Fibroblast of skin of back (primary cell): Measurements from ENCODE around the gene TAGLN2. TPM values are rescaled to one million over a fixed set of nuclear protein-coding genes. Genes with fewer than 3 reads are reported as not detected.

Source experiments
- DNase-seq: peaks from one replicate; pipeline ENCODE4 v3.0.0-alpha.2; 2013
- polyA plus RNA-seq, 2 experiments: library from polyadenylated mRNA; unstranded; fragments of 120-200 nt; gene quantifications; one replicate each; pipeline ENCODE4 v1.2.1, GENCODE V29; 2013; ENCODE audit not compliant: insufficient read length in 2 of 2

TAGLN2 gene
- 1,815 TPM for polyA plus RNA-seq (2013, experiment 1 of 2; ENCODE audit: insufficient read length)
- 1,125 TPM for polyA plus RNA-seq (2013, experiment 2 of 2; ENCODE audit: insufficient read length)

DNA sequence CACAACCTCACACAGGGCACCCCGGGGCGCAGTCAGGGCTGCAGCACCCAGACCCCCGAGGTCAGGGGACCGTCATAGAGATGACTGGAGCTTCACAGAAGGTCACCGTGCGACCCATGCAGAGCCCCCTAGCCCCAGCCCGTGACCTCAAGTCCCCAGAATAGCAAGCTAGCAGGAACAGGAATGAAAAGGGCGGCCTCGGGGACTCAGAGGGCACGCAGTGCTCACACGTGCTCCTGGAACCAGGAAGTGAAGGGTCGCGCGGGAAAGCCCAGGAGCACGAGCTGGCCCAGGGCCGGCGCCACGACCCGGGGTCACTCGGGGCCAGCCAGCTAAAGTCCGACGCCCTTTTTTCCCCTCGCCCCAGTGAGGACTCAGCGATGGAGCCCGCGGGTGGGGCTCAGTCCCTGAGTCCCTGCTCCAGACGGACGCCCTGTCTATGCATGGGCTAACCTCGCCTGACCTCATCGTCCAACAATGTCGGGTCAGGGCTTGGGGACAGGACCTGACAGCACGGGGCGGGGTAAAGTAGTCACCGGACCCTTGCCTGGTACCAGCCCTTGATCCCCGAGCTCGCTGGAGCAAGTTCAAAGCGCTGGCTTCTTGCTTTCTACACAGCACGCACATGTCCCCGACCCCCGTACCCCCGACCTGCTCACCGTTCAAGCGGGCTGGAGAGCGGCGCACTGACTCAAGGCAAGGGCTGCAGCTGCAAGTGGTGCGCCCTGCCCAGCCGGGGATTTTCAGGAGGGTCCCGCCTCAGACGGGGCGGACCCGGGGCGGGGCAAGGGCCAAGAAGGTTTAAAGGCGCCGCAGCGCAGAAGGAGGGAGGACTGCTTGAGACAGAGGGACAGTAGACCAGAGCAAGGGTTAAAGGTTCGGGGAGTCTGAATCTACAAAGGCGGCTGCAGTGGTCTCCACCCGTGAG, at the start of gene TAGLN2:
TAGLN2 (minus strand) TSS at position 717 of the 928 bp plus-strand sequence. CDS start 4,998 bp downstream, outside the sequence.
- peak; percentile 95 for DNase-seq

- DNase-seq, result no peak
Observed at GRCh38 chr1:159974350-159974965, 49.2 kb upstream of the TAGLN2 start.

GRCh38 chr1:159973350-159973940, 48.1 kb upstream of the TAGLN2 start:
- DNase-seq, result no peak

DNA sequence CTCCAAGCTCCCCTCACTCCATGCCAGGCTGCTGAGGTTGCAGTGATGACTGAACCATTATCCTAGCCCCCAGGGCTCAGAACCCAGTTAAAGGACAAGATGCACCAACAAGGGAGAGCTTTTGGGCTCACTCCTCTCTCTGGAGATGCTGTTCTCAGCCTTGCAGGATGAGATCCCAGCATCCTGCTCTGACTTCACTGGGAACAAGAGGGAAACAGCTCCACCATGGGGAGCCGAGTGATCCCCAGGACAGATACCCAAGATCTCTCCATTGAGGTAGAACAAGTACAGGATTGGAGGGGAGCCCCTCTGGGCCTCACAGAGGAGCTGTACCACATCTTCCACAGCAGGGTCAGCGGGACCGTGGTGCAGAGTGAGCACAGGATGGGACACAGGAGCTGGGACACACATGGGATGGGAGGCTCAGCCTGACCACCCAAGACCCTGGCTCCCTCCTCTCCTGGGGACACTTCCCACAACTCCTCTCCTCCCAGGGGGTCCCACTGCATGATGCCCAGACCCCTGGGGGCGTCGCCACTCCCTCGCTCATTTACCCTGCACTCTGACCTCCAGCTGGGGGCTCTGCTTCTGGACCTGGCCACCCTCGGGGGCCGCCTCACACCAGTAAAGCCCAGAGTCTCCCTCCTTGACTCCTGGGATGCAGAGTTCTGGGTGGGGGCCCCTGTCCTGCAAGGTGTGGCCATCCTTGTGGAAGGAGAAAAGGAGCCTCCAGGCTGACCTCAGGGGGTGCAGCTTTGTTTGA, 47.3 kb upstream of the TAGLN2 start:
- no peak for DNase-seq

DNA sequence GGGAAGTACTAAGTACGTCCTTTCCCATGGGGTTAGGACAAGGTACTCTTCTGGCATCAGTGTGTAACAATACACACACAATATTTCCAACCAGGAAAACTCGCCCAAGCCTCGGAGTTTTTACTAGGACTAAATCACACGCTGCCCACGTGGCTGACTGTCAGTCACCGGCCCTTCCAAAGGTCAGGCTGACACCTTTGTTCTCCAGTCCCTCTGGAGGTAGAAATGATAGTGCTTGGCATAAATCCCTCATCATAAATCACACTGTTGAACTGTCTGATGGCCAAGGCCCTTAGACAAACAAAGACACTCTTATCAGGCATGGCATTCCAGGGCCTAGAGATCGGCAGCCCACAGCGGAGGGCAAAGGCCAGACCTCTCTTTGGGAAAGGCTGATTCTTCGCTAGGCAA, 45.6 kb upstream of the TAGLN2 start:
- DNase-seq, result no peak

- DNase-seq, result no peak
Observed at GRCh38 chr1:159968901-159969300, 43.6 kb upstream of the TAGLN2 start.

DNA sequence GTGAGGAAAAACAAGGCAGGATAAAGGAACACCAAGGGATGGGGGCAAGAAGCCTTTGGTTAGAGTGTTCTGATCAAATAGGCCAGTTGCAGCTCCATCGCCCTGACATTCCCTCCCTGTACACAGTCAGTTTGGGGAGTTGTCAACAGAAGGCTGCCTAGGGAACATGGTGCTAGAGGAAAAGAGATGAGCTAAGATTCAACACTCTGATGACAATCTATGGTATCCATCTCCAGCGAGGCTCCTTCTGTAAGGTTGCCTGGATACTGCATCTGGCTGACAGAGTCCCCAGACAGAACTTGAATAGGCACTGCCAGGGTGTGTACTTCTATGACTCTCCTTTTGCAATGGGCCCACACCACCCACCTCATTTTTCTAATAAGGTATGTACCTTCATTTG, 40.0 kb upstream of the TAGLN2 start:
- DNase-seq, result no peak

GRCh38 chr1:159964144-159964543, 38.8 kb upstream of the TAGLN2 start:
- DNase-seq, result no peak

GRCh38 chr1:159962176-159962575, 36.9 kb upstream of the TAGLN2 start:
- DNase-seq, result no peak

- DNase-seq, result no peak
Observed at GRCh38 chr1:159961636-159962035, 36.3 kb upstream of the TAGLN2 start.

DNA sequence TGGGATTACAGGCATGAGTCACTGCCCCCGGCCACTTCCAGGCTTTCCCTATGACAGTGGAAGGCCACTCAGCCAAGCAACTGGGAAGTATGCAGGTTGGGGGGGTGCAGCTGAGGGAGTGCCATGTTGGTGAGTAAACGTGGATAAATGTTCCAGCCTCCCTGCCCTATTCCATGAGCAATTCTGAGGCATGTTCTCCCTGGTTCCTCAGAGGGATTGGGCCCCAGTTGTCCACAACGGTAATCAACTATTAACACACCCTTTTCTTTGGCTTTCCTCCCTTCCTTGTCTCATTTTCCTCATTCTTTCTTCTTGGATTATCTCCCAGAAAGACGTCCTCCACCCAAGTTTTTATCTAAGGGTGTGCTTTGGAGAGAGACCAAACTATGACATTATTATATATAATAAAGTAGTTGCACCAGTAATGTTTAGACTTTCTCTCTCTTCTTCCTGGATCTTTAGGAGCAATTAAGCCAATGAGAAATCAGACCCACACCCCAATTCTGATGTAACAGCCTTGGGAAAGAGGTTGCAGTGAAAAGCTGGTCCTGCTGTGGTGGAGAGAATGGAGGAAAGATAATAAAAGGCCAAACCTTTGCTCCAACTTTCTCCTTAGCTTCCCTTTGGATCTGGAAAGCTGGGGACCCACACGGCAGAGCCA, 35.5 kb upstream of the TAGLN2 start:
- peak; percentile 94 for DNase-seq

GRCh38 chr1:159959451-159959850, 34.1 kb upstream of the TAGLN2 start:
- peak; percentile 68 for DNase-seq

DNA sequence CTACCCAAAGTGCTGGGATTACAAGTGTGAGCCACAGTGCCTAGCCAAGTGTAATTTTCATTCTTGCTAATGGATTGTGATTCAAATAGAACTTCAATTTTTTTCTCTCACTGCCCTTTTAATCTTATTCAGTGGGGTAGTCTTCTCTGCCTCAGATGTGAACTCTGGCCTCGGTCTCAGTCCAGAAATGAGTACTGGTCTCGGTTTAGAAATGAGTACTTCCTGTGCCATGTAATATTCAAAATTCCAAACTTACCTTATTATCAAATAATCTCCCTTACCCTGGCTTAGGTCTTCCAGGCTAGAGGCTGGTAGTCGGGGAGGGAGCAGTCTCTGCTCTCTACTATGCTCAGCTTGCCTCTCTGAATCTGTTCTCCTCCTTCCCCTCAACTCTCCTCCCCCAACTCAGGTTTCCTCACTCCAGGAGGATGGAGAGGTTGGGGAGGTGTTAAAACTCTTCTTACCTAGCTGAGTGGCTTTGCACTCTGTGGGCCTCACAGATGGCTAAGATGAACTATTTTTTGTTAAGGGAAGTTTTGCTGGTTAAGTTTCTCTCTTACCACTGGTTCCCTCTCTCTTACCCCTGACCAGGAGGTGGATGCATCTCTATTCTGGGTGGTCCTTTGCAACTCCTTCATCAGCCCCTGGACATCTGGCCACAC, 33.5 kb upstream of the TAGLN2 start:
- DNase-seq, result no peak

DNA sequence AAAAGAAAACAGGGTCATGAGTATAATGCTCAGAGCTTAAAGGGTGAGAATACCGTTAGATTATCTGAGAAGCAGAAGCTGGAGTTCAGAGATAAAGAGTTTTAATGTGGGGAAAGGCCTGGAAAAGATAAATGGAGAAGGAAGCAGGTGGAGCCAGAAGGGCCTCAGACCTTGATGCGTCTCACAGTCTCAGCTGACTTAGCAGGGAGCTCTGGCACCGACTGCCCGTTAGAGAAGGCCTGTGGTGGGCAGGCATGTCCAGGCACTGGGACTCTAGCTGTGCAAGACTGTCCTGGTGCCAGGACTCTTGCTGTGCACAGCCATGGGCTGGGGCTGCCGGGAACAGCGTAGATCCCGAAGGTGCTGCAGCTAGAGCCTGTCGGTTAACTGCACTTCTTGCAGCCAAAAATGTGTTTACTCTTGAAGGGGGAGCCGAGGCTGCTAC, 32.5 kb upstream of the TAGLN2 start:
- DNase-seq, result no peak

GRCh38 chr1:159955456-159955855, 30.1 kb upstream of the TAGLN2 start:
- no peak for DNase-seq

GRCh38 chr1:159953536-159954515, 28.5 kb upstream of the TAGLN2 start, which contains the start of gene SLAMF9:
Gene SLAMF9, minus strand, starts transcription at chr1:159954237. Its CDS starts 100 bp downstream, at chr1:159954137.
- DNase-seq, result peak; percentile 74

- no peak for DNase-seq
Observed at GRCh38 chr1:159952932-159953331, 27.6 kb upstream of the TAGLN2 start.

- DNase-seq, result no peak
Observed at GRCh38 chr1:159951551-159951950, 26.2 kb upstream of the TAGLN2 start.

DNA sequence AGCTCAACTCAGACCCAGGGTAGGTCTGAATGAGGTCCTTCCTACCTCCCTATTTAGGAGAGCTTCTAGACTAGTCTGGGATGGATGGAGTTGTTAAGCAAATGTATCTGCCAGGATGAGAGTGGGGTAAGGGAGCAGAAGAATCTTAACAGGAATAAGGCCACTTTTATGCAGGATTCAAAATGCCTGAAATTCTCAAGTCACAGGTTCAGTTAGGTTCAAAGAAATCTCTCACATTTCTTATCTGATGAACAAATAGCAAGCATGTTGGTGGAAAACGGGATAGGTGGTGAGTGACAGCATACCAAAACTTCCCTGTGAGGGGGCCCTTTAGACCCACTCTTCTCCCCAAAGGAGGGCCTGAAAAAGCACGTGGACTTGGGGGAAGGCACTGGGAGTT, 25.7 kb upstream of the TAGLN2 start:
- DNase-seq, result no peak

GRCh38 chr1:159949981-159950381, 24.7 kb upstream of the TAGLN2 start:
- no peak for DNase-seq
